Measurements from ENCODE around the gene PLEKHA5. TPM values are rescaled to one million over a fixed set of nuclear protein-coding genes. Genes with fewer than 3 reads are reported as not detected.

Gene PLEKHA5
- total and polyA plus RNA-seq, 2 experiments from 2014 or later: 88.4 to 103 TPM

GRCh38 chr12:19242581-19242980 lies 113.0 kb downstream of the PLEKHA5 start:
- Histone ChIP-seq H3K9me3 (ENCODE audit: low read depth) (no peaks in the 10 kb centered on the region), H3K27me3 (no peaks in the 10 kb centered on the region), H3K4me3 (no peak overlapping the region), H3K27ac (no peak overlapping the region), H3K4me1 (ENCODE audit: low read depth) (peaks cover 8% of the 10 kb centered on the region), H3K36me3 (no peaks in the 10 kb centered on the region)
- TF ChIP-seq CTCF (IDR thresholded peaks at IDR 0.05; ENCODE audit: low read depth, low read length): no peak
- no peak for DNase-seq (ENCODE audit: low read depth in 1 of 2, low spot score in 1 of 2)

GRCh38 chr12:19243551-19243950 lies 114.0 kb downstream of the PLEKHA5 start:
- TF ChIP-seq CTCF (IDR thresholded peaks at IDR 0.05; ENCODE audit: low read depth, low read length): no peak
- DNase-seq (ENCODE audit: low read depth in 1 of 2, low spot score in 1 of 2): no peak
- H3K27me3 ChIP-seq: no peaks in the 10 kb centered on the region
- no peak overlapping the region for H3K4me3 ChIP-seq
- no peaks in the 10 kb centered on the region for H3K36me3 ChIP-seq
- H3K4me1 ChIP-seq (ENCODE audit: low read depth): peaks cover 8% of the 10 kb centered on the region
- H3K9me3 ChIP-seq (ENCODE audit: low read depth): no peaks in the 10 kb centered on the region
- H3K27ac ChIP-seq: no peak overlapping the region

GRCh38 chr12:19244312-19244711 lies 114.8 kb downstream of the PLEKHA5 start:
- no peaks in the 10 kb centered on the region for H3K9me3 ChIP-seq (ENCODE audit: low read depth)
- no peak for TF ChIP-seq CTCF (IDR thresholded peaks at IDR 0.05; ENCODE audit: low read depth, low read length)
- H3K27ac ChIP-seq: no peak overlapping the region
- peaks cover 8% of the 10 kb centered on the region for H3K4me1 ChIP-seq (ENCODE audit: low read depth)
- H3K36me3 ChIP-seq: no peaks in the 10 kb centered on the region
- H3K4me3 ChIP-seq: no peak overlapping the region
- peak in 1 of 2 donors; percentile 18 for DNase-seq (ENCODE audit: low read depth in 1 of 2, low spot score in 1 of 2)
- H3K27me3 ChIP-seq: no peaks in the 10 kb centered on the region

DNA sequence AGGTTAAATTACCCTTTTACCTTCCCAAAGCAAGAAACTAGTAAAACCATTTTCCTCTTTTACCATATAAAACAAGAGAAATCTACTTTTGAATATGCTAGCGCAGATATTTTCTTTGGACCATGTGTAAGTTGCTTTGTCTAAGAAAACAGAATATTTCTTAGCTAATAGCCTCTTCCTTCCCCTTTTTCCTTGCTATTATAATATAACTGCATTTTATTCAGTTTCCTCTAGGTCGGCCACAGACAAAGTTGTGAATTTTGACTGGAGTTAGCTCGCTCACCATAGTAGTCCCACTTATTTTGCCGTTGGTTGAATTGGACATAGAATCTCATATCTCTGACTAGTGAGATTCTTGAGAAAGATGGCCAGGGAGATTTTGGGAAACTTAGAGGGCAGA lies 115.6 kb downstream of the PLEKHA5 start:
- no peak for DNase-seq (ENCODE audit: low read depth in 1 of 2, low spot score in 1 of 2)
- peaks cover 8% of the 10 kb centered on the region for H3K4me1 ChIP-seq (ENCODE audit: low read depth)
- no peaks in the 10 kb centered on the region for H3K9me3 ChIP-seq (ENCODE audit: low read depth)
- H3K36me3 ChIP-seq: no peaks in the 10 kb centered on the region
- H3K4me3 ChIP-seq: no peak overlapping the region
- no peaks in the 10 kb centered on the region for H3K27me3 ChIP-seq
- no peak for TF ChIP-seq CTCF (IDR thresholded peaks at IDR 0.05; ENCODE audit: low read depth, low read length)
- H3K27ac ChIP-seq: no peak overlapping the region

DNA sequence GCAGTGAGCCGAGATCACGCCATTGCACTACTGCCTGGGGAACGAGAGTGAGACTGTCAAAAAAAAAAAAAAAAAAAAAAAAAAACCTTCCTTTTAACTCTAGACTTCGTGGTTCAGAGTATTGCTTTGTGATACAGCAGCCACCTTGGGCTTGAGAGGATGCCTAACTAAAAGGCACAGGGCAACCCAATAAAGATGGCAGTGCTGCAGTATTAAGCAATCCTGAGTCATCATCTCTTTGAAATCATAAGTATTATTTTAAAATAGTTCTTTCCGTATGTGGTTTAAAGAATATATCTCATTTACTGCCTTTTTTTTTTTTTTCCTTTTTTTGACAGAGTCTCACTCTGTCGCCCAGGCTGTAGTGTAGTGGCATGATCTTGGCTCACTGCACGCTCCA lies 116.1 kb downstream of the PLEKHA5 start:
- DNase-seq (ENCODE audit: low read depth in 1 of 2, low spot score in 1 of 2): peak in 1 of 2 donors; percentile 34
- Histone ChIP-seq H3K27me3 (no peaks in the 10 kb centered on the region), H3K36me3 (no peaks in the 10 kb centered on the region), H3K4me3 (no peak overlapping the region), H3K27ac (no peak overlapping the region), H3K4me1 (ENCODE audit: low read depth) (peaks cover 8% of the 10 kb centered on the region), H3K9me3 (ENCODE audit: low read depth) (no peaks in the 10 kb centered on the region)
- no peak for TF ChIP-seq CTCF (IDR thresholded peaks at IDR 0.05; ENCODE audit: low read depth, low read length)

DNA sequence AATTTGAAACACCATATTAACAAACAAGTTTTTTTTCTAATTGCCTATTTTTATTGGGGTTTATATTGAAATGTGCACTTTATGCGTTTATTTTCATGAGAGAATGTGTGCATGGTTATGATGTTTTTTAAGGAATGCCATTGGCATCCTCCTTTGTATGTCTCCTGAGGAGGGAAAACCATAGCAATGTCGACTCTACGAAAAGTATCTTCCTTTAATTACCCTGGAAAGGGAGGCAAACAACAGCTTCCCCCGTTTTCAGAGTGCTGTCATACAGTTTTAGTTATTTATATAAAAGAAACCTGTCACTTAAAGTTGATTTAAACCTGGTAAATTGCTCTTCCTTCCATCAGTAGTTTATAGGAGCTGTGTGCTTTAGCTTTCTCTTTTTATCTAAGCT lies 117.4 kb downstream of the PLEKHA5 start:
- no peak for TF ChIP-seq CTCF (IDR thresholded peaks at IDR 0.05; ENCODE audit: low read depth, low read length)

More for the DNA sequence above, 117.4 kb downstream of the PLEKHA5 start:
- no peak overlapping the region for H3K4me3 ChIP-seq
- H3K4me1 ChIP-seq (ENCODE audit: low read depth): peaks cover 8% of the 10 kb centered on the region
- no peaks in the 10 kb centered on the region for H3K27me3 ChIP-seq
- DNase-seq (ENCODE audit: low read depth in 1 of 2, low spot score in 1 of 2): no peak
- H3K9me3 ChIP-seq (ENCODE audit: low read depth): no peaks in the 10 kb centered on the region
- no peak overlapping the region for H3K27ac ChIP-seq
- no peaks in the 10 kb centered on the region for H3K36me3 ChIP-seq

Data from cardiac muscle cell (in vitro differentiated cells and primary cell).